ENCODE data around the gene CAPN14.

- TF ChIP-seq, protein P1, sequence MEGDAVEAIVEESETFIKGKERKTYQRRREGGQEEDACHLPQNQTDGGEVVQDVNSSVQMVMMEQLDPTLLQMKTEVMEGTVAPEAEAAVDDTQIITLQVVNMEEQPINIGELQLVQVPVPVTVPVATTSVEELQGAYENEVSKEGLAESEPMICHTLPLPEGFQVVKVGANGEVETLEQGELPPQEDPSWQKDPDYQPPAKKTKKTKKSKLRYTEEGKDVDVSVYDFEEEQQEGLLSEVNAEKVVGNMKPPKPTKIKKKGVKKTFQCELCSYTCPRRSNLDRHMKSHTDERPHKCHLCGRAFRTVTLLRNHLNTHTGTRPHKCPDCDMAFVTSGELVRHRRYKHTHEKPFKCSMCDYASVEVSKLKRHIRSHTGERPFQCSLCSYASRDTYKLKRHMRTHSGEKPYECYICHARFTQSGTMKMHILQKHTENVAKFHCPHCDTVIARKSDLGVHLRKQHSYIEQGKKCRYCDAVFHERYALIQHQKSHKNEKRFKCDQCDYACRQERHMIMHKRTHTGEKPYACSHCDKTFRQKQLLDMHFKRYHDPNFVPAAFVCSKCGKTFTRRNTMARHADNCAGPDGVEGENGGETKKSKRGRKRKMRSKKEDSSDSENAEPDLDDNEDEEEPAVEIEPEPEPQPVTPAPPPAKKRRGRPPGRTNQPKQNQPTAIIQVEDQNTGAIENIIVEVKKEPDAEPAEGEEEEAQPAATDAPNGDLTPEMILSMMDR (conservative IDR thresholded peaks at IDR 0.05 in 1 of 2, IDR thresholded peaks at IDR 0.05 in 1 of 2; ENCODE audit: extremely low read depth in 1 of 2, insufficient read depth in 1 of 2, low read depth in 1 of 2, low read length in 2 of 2): no peak
- no peak for TF ChIP-seq EZH2 (IDR thresholded peaks at IDR 0.05; ENCODE audit: borderline replicate concordance, low read length)
Measured at GRCh38 chr2:31193806-31194205, 23.5 kb downstream of the CAPN14 start.

All from mammary epithelial cell (primary cell).